HG02759 (cell line): ENCODE results near the gene HERC3.

Experiments used
- ATAC-seq: cut with Tn5 transposase; IDR thresholded peaks from one replicate; pipeline ENCODE4 v1.9.1; 2021; ENCODE audit warnings: mild to moderate bottlenecking, moderate library complexity; ENCODE audit not compliant: unreplicated experiment

The HERC3 gene

DNA sequence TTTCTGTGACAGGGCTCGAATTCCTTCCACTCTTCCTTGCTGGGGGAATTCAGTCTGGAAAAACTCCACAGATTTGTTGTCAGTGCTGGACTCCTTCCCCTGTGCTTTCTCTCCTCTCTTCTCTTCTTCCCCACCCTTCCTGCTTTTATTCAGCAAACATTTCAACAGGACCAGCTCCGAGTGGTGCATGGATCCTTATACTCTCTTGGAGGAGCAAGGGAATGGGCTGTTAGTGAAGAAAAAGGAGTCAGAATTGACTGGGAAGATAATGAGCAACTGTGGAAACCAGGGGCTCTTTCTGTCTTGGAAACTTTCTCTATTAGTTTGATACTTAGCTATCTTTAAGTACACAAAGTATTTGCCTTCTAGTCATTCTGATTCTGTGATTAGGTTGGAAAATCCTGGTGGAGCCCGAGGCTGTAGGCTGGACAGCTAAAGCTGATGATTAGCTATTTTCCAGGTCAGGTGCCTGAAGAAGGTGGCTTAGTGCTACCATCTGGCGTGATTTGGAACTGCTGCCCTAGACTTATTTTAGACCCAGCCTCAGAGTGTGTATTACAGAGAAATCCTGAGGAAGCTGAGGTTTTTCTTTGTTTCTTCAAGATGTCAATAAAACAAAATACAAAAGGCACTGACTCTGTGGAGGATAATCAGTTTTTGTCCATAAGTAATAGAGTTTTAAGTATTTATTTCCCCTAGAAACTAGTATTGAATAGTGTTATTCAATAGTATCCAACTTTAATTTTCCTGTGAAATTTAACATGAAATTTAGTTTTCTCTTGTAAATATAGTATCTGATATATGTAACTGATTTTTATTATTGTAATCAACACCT, 67.0 kb downstream of the HERC3 start:
- ATAC-seq = peak; percentile 90

- no peak for ATAC-seq
Measured at GRCh38 chr4:88659890-88660208, 67.6 kb downstream of the HERC3 start.

GRCh38 chr4:88660446-88661294, 68.4 kb downstream of the HERC3 start:
- ATAC-seq = no peak

DNA sequence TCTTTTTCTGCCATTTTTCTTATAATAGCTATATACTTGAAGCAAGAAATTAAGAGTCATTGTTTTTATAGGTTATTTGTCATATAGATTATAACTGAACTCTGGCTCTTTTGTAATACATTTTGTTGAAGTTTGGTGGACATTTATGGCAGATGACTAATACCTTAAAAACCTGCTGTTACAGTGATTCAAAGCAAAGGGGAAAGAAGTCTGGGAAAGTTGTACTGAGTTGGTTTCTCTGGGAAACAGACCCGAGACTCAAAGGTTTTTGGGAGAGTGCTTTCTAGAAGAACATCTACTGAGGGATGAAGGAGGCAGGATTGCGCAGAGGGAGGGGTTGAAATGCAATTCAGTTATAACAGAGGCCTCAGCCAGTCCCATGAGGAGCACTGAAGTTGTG, 69.5 kb downstream of the HERC3 start:
- ATAC-seq = no peak

DNA sequence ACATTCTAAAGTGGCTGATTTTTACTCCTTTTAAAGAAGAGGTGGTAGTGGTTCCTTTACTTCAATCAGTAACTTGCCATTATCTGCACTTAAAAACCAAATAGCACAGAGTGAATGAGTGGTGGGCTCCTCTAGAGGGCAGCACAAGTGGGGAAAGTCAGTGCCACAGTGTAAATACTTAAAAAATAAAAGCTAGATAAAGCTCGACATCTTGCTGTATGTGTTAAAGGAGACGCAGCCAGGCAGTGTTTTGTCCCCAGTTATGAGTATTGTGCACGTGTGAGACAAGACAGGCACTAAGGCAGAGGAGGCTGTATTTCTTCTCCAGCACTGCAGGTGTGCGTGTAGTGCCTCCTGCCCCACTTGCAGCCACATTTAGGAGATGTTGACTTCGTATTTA, 80.7 kb downstream of the HERC3 start:
- peak; percentile 78 for ATAC-seq

- no peak for ATAC-seq
Measured at GRCh38 chr4:88673886-88674285, 81.6 kb downstream of the HERC3 start.

- no peak for ATAC-seq
Measured at GRCh38 chr4:88674565-88674964, 82.3 kb downstream of the HERC3 start.

DNA sequence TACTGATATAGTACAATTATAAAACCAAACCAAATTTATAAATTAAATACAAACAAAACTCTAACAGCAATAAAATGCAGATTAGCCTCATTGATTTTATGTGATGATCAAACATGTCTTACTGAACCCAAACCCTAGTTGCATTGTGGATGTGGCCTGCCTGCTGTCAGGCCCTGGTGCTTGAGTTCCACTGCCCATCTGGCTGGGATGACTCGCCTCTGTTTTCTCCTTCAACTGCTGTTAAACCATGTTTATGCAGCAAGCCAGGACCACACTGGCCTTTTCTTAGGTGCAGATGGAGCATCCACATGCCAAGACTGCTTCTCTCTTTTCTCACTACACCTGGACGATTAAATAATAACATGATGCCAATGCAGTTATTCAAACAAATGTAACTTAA, 82.7 kb downstream of the HERC3 start:
- no peak for ATAC-seq

- ATAC-seq = no peak
Measured at GRCh38 chr4:88675543-88675942, 83.3 kb downstream of the HERC3 start.

DNA sequence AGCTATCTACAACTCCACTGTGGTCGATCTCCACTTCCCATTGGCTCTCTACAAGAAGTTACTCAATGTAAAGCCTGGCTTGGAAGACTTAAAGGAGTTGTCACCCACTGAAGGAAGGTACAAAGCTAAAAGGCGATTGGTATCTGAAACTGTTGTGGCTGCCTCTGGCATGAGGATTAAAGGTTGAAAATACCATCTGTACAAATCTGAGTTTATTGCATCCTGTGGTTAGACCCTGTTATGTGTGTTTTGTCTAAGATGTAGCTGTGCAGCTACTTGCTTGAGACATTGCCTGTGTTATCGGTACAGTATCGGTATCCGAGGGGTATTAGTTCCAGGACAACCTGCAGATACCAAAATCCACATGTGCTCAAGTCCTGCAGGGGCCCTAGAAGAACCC, 88.9 kb downstream of the HERC3 start:
- ATAC-seq = no peak

GRCh38 chr4:88690355-88690754, 98.1 kb downstream of the HERC3 start:
- ATAC-seq = no peak

GRCh38 chr4:88693792-88694191, 101.5 kb downstream of the HERC3 start:
- no peak for ATAC-seq

GRCh38 chr4:88696630-88697029, 104.3 kb downstream of the HERC3 start:
- no peak for ATAC-seq

DNA sequence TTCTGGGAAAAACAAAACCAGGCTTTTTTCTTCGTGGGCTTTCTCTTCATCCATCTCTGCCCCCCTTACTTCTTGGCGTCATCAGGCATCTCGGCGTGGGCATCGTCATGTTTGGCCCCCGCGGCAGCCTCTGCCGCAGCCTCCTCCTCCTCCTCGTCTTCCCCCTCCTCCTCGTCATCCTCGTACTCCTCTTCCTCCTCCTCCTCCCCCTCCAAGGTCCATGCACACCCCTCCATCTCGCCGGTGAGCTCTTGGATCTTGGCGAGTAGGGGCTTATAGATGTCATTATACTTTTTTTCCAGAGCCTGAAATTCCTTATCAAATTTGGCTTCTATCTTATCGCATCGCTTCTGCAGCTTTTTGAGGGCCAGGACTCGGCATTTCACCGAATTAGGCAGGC, 104.9 kb downstream of the HERC3 start:
- no peak for ATAC-seq

DNA sequence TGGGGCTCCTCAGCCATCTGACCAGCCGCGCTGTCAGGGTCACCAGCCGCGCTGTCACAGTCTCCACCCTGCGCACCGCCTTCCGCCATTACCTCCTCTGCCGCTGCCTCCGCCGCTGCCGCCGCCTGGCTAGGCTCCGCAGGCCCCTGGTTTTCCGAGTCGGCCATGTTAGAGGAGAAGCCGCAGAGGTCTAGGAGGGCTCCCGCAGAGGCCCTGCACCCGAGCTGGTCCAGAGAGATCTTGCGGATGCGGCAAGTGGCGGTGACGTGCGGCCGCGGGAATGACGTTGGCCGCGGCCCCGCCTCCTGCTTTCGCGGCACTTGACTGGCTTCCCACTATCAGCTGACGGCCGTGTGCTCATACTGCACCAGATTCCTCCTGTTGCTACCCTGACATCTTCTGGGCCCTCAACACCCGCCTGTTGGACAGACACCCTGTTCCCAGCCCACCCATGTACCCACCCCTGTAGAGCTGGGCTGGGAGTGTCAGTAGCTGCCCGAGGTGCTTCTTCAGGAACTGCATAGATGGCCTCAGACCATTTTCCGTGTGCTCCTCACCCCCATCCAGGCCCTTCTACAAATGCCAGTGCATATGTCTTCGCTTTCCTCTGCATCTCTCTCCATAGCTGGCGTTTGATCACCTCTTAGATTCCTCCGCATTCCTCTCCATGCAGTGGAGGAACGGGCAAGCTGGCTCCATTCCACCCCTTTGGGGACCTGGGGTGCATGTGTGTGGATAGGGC, 105.5 kb downstream of the HERC3 start, which contains the start of gene NAP1L5:
Gene NAP1L5, minus strand, starts transcription at position 242 of the 742 bp plus-strand sequence. Its CDS starts 75 bp downstream, at position 167.
- ATAC-seq = peak; percentile 94

- no peak for ATAC-seq
Measured at GRCh38 chr4:88698519-88698918, 106.2 kb downstream of the HERC3 start.

DNA sequence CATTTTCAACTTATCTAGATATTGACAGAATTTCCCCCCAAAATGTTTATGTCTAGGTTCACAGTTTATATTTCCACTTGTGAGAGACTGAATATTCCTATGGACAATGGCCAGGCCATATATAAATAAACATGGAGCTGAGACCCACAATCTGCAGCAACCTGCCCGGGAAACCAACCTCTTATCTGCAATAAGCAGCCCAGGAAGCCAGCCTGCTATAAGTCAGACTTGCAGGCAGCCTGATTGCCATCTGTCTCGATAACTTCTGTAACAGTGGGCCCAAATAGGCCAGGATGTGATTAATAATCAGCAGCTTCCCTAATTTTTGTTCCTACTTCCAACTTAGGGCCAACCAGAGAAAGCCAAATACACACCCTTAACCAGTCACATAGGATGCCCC, 110.5 kb downstream of the HERC3 start:
- ATAC-seq = no peak

DNA sequence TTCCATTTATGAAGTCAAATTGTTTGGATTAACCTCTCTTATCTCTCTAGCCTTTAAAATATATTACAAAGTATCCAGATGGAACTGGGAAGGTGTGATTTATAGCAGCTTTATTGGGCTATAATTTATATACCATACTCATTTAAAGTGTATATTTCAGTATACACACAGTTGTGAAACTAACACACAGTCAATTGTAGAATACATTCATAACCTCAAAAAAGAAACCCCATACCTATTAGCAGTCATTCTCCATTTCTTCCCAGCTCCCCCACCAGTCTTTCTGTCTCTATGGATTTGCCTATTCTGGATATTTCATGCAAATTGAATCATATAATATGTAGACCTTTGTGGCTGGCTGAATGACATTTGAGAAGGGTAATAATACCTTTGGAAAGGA, 112.9 kb downstream of the HERC3 start:
- ATAC-seq = no peak

- ATAC-seq = no peak
Measured at GRCh38 chr4:88705805-88706492, 113.7 kb downstream of the HERC3 start.

- no peak for ATAC-seq
Measured at GRCh38 chr4:88706574-88706973, 114.3 kb downstream of the HERC3 start.

DNA sequence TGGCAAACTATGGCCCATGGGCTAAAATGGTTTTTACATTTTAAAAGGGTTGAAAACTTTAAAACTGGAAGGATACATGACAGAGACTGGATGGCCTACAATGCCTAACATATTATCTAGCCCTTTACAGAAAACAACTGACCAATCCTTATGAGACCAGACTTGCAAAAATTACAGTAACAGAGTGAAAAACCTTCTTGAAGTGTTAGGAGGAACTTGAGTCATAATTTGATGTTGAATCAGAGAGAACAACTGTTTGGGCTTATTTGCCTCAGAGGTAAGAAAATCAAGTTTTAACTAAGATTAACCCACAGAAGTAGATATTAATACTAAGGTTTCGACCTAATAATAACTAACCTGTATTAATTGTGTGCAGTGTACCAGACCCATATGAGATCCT, 117.7 kb downstream of the HERC3 start:
- no peak for ATAC-seq
